ENCODE measurements around the gene PRPH. TPM values are rescaled to one million over a fixed set of nuclear protein-coding genes. Genes with fewer than 3 reads are reported as not detected.

Gene PRPH
- total and polyA plus RNA-seq, 10 of the 15 experiments (the other 5 are each of a cell fraction or from before 2014, with no cell fraction given): 0.09 to 0.45 (median 0.19) TPM; not detected in 3

DNA sequence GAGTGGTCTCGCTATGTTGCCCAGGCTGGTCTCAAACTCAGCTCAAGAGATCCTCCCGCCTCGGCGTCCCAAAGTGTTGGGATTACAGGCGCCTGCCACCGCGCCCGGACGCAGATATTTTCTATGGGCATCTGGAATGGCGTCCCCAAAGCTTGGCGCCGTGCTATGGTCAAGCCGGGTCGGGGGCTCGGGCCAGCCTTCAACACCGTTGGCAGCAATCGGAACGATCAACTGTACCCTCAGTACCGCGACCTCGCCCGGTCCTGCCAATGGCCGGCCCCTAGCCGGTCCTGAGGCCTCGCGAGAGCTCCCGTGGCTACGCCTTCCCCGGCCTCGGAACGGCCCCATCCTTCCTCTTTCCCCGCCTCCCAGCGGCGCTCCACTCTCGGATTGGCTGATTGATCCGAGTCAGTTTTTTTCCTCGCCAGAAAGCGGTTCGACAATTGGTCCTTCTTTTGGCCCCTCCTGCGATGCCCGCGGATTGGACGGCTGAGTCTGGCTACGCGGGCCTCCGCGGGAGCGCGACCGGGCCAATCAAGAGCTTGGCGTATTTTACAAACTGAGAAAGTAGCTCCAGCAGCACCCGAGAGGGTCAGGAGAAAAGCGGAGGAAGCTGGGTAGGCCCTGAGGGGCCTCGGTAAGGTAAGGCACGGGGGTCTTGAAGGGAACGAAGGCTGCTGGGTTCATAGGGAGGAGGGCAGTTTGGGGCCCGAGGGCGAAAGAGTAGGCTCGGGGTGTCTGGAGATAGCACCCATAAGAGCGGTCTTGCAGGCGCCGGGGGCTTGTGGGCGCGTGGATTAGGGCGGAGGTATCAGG lies 28.0 kb downstream of the PRPH start, which contains the start of gene TROAP (continued):
- TF ChIP-seq, protein P1, sequence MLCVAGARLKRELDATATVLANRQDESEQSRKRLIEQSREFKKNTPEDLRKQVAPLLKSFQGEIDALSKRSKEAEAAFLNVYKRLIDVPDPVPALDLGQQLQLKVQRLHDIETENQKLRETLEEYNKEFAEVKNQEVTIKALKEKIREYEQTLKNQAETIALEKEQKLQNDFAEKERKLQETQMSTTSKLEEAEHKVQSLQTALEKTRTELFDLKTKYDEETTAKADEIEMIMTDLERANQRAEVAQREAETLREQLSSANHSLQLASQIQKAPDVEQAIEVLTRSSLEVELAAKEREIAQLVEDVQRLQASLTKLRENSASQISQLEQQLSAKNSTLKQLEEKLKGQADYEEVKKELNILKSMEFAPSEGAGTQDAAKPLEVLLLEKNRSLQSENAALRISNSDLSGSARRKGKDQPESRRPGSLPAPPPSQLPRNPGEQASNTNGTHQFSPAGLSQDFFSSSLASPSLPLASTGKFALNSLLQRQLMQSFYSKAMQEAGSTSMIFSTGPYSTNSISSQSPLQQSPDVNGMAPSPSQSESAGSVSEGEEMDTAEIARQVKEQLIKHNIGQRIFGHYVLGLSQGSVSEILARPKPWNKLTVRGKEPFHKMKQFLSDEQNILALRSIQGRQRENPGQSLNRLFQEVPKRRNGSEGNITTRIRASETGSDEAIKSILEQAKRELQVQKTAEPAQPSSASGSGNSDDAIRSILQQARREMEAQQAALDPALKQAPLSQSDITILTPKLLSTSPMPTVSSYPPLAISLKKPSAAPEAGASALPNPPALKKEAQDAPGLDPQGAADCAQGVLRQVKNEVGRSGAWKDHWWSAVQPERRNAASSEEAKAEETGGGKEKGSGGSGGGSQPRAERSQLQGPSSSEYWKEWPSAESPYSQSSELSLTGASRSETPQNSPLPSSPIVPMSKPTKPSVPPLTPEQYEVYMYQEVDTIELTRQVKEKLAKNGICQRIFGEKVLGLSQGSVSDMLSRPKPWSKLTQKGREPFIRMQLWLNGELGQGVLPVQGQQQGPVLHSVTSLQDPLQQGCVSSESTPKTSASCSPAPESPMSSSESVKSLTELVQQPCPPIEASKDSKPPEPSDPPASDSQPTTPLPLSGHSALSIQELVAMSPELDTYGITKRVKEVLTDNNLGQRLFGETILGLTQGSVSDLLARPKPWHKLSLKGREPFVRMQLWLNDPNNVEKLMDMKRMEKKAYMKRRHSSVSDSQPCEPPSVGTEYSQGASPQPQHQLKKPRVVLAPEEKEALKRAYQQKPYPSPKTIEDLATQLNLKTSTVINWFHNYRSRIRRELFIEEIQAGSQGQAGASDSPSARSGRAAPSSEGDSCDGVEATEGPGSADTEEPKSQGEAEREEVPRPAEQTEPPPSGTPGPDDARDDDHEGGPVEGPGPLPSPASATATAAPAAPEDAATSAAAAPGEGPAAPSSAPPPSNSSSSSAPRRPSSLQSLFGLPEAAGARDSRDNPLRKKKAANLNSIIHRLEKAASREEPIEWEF (IDR thresholded peaks at IDR 0.05; ENCODE audit: insufficient replicate concordance, low read depth, low read length): no peak
- TF ChIP-seq IRF4 (IDR thresholded peaks at IDR 0.05; ENCODE audit: low read depth, low read length): no peak

DNA sequence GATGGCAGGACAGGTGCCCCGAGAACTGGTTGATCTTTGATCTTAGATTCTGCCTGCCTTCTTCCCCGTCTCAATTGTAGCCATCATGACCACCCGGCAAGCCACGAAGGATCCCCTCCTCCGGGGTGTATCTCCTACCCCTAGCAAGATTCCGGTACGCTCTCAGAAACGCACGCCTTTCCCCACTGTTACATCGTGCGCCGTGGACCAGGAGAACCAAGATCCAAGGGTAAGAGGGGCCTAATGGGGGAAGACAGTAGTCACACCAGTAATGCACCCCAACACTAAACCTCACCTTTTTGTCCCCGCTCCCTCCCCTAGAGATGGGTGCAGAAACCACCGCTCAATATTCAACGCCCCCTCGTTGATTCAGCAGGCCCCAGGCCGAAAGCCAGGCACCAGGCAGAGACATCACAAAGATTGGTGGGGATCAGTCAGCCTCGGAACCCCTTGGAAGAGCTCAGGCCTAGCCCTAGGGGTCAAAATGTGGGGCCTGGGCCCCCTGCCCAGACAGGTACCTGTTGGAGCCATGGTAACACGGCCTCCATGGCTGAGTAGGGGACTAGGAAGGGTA lies 28.7 kb downstream of the PRPH start:
- DNase-seq (ENCODE audit: low read depth, low spot score) (no peak), ATAC-seq (no peak; the same call in 2 of the 3 replicates), FAIRE-seq (no peak)
- peaks cover 2 to 4% of the 10 kb centered on the region in 2 experiments; a peak in 3 of 4 replicates for H3K36me3 ChIP-seq (ENCODE audit: control insufficient read depth in 2 of 2, insufficient read depth in 2 of 2, low read length in 1 of 2)
- in situ Hi-C loops (cut with MboI): no loop called here
- peak overlapping the region; percentile 95 for H2AFZ ChIP-seq (ENCODE audit: control insufficient read depth, low read depth, low read length)
- ChIA-PET POLR2A (interaction anchor here (0.8 to 1.8 kb wide), 10 partner anchors 8 to 340 kb away, joined by 3 to 10 read pairs (median 4); partner anchors contain the start of genes PRPH, SPATS2 and TUBA1B), RAD21 (ENCODE audit: unreplicated experiment) (interaction anchor here (0.5 to 2.2 kb wide), 11 partner anchors 8 to 418 kb away, joined by 3 to 15 read pairs (median 3); partner anchors contain the start of genes SPATS2, TMBIM6 and TUBA1C), CTCF (interaction anchor here (0.8 to 5.5 kb wide), 11 partner anchors 8 to 470 kb away, joined by 3 to 37 read pairs (median 9); partner anchors contain the start of gene DNAJC22), SMC1A (ENCODE audit: uncharacterized antibody, unreplicated experiment) (interaction anchor here (1.1 to 2.0 kb wide), 7 partner anchors 8 to 35 kb away, joined by 3 to 10 read pairs (median 4); partner anchors contain the start of gene DNAJC22)
- peaks cover 10% of the 10 kb centered on the region for H3K79me2 ChIP-seq (ENCODE audit: control insufficient read depth, insufficient read depth, low read length)
- H3K27me3 ChIP-seq (replicated peaks in 1 of 2; ENCODE audit: control insufficient read depth in 2 of 2, insufficient read depth in 2 of 2, low read length in 1 of 2): no peaks in the 10 kb centered on the region
- intact Hi-C loops (cut with micrococcal nuclease; ENCODE audit: unreplicated experiment): no loop called here
- H3K4me2 ChIP-seq (ENCODE audit: control insufficient read depth, insufficient read depth): peak overlapping the region; percentile 93
- BruUV-seq (replicated peaks): TSS peak; percentile 90
- H3K27ac ChIP-seq (ENCODE audit: control insufficient read depth, insufficient read depth): peak overlapping the region; percentile 87
- WGBS (ENCODE audit: insufficient coverage, insufficient replicate concordance, low lambda C conversion rate, missing lambda C conversion rate): 9% methylated on average over 19 of the region's 19 CpGs
- peak overlapping the region; percentile 94 for H3K9ac ChIP-seq (ENCODE audit: control insufficient read depth, insufficient read depth, low read length)
- no peaks in the 10 kb centered on the region for H4K20me1 ChIP-seq (ENCODE audit: control insufficient read depth, insufficient read depth)
- peak overlapping the region; percentile 95 for H3K4me3 ChIP-seq
- H3K9me3 ChIP-seq (replicated peaks; ENCODE audit: control insufficient read depth, insufficient read depth, low read length): no peaks in the 10 kb centered on the region
- peaks cover 9% of the 10 kb centered on the region for H3K4me1 ChIP-seq (ENCODE audit: control insufficient read depth, insufficient read depth, low read length)
- TF ChIP-seq FOXM1 (IDR thresholded peaks at IDR 0.05; ENCODE audit: low read depth, low read length) (no peak), JUND (IDR thresholded peaks at IDR 0.05; ENCODE audit: low read depth, low read length) (no peak), RELA (IDR thresholded peaks at IDR 0.05; ENCODE audit: borderline replicate concordance, partially characterized antibody) (no peak), HDGF (IDR thresholded peaks at IDR 0.05) (no peak), POU2F2 (IDR thresholded peaks at IDR 0.05; ENCODE audit: borderline replicate concordance, low read depth, low read length) (no peak), SUPT20H (IDR thresholded peaks at IDR 0.05; ENCODE audit: borderline replicate concordance, control insufficient read depth, low read depth, low read length) (no peak), NFYA (IDR thresholded peaks at IDR 0.05; ENCODE audit: borderline replicate concordance, low read depth, low read length) (no peak), STAT3 (IDR thresholded peaks at IDR 0.05; ENCODE audit: low read depth, low read length) (no peak), GATAD2B (conservative IDR thresholded peaks at IDR 0.05; ENCODE audit: low read depth) (no peak), NR2C1 (IDR thresholded peaks at IDR 0.05) (no peak), ESRRA (IDR thresholded peaks at IDR 0.05; ENCODE audit: low read length) (no peak), ETV6 (conservative IDR thresholded peaks at IDR 0.05 in 1 of 2, IDR thresholded peaks at IDR 0.05 in 1 of 2; ENCODE audit: borderline replicate concordance in 1 of 2, low read depth in 1 of 2) (no peak), MTA2 (IDR thresholded peaks at IDR 0.05; ENCODE audit: low read depth) (no peak), TCF7 (IDR thresholded peaks at IDR 0.05; ENCODE audit: borderline replicate concordance) (no peak)
